Measurements from ENCODE around the gene SH3BP5L. TPM values are rescaled to one million over a fixed set of nuclear protein-coding genes. Genes with fewer than 3 reads are reported as not detected.

SH3BP5L gene
- total and polyA plus RNA-seq, 2 donors (not counting 1 experiment from before 2014, with no cell fraction given), result 17.5 to 19.8 TPM

DNA sequence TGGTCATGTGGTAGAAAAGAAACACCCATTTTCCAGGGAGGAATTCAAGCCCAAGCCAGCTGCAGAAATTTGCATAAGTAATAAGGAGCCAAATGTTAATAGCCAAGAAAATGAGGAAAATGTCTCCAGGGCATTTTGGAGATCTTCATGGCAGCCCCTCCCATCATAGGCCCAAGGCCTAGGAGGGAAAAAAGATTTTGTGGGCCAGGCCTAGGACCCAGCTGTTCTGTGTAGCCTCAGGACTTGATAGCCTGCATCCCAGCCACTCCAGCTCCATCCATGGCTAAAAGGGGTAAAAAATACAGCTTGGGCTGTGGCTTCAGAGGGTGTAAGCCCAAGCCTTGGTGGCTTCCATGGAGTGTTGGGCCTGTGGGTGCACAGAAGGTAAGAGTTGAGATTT lies 48.7 kb downstream of the SH3BP5L start:
- DNase-seq (ENCODE audit: low read depth in 2 of 2), result no peak
- Histone ChIP-seq H2AFZ (ENCODE audit: low read length) (no peak overlapping the region), H3K27me3 (ENCODE audit: control insufficient read depth, insufficient read depth, low read length) (no peaks in the 10 kb centered on the region), H3K9ac (ENCODE audit: insufficient read depth, low read length) (no peak overlapping the region), H4K20me1 (ENCODE audit: control insufficient read depth, extremely low read depth, insufficient read depth, low read length) (no peaks in the 10 kb centered on the region), H3K4me2 (ENCODE audit: extremely low read depth, insufficient read depth, low read length) (no peak overlapping the region), H3K4me1 (ENCODE audit: control insufficient read depth, extremely low read depth, insufficient read depth, low read length) (no peaks in the 10 kb centered on the region), H3K27ac (ENCODE audit: insufficient read depth, low read length) (no peak overlapping the region), H3K36me3 (ENCODE audit: control insufficient read depth, insufficient read depth, low read length) (no peaks in the 10 kb centered on the region), H3K79me2 (ENCODE audit: control insufficient read depth, insufficient read depth, low read length) (no peaks in the 10 kb centered on the region), H3K9me3 (ENCODE audit: control insufficient read depth, insufficient read depth, low read depth, low read length) (no peaks in the 10 kb centered on the region), H3K4me3 (replicated peaks in 1 of 4; ENCODE audit: control extremely low read depth in 1 of 4, insufficient read depth in 1 of 4, low read depth in 3 of 4, low read length in 4 of 4) (no peak overlapping the region)
- no peak for TF ChIP-seq EZH2 (IDR thresholded peaks at IDR 0.05; ENCODE audit: low read length, missing control alignments)
- TF ChIP-seq, protein P1, sequence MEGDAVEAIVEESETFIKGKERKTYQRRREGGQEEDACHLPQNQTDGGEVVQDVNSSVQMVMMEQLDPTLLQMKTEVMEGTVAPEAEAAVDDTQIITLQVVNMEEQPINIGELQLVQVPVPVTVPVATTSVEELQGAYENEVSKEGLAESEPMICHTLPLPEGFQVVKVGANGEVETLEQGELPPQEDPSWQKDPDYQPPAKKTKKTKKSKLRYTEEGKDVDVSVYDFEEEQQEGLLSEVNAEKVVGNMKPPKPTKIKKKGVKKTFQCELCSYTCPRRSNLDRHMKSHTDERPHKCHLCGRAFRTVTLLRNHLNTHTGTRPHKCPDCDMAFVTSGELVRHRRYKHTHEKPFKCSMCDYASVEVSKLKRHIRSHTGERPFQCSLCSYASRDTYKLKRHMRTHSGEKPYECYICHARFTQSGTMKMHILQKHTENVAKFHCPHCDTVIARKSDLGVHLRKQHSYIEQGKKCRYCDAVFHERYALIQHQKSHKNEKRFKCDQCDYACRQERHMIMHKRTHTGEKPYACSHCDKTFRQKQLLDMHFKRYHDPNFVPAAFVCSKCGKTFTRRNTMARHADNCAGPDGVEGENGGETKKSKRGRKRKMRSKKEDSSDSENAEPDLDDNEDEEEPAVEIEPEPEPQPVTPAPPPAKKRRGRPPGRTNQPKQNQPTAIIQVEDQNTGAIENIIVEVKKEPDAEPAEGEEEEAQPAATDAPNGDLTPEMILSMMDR (conservative IDR thresholded peaks at IDR 0.05 in 1 of 2, IDR thresholded peaks at IDR 0.05 in 1 of 2; ENCODE audit: low read depth in 1 of 2, low read length in 2 of 2), result no peak

DNA sequence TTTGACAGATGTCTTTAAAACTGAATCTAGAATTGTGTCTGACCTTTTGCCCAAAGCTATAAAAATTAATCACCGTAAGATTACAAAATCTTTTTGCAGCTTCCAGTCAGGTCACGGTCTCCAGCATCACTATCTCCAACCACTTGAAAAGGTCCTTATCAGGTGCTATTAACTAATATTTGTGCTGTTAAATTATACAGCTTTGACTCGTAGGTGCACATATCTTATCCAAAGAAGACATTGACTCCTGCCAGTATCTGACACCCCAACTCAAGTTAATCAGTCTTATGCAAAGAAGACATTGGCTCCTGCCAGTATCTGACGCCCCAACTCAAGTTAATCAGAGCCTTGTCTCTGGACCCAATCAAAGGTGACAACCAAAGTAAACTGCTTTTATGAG lies 50.3 kb downstream of the SH3BP5L start:
- DNase-seq (ENCODE audit: low read depth in 2 of 2), result no peak
- Histone ChIP-seq H3K9me3 (ENCODE audit: control insufficient read depth, insufficient read depth, low read depth, low read length) (no peaks in the 10 kb centered on the region), H3K4me3 (replicated peaks in 1 of 4; ENCODE audit: control extremely low read depth in 1 of 4, insufficient read depth in 1 of 4, low read depth in 3 of 4, low read length in 4 of 4) (no peak overlapping the region), H3K79me2 (ENCODE audit: control insufficient read depth, insufficient read depth, low read length) (no peaks in the 10 kb centered on the region), H3K36me3 (ENCODE audit: control insufficient read depth, insufficient read depth, low read length) (no peaks in the 10 kb centered on the region), H2AFZ (ENCODE audit: low read length) (no peak overlapping the region), H3K4me1 (ENCODE audit: control insufficient read depth, extremely low read depth, insufficient read depth, low read length) (no peaks in the 10 kb centered on the region), H3K27me3 (ENCODE audit: control insufficient read depth, insufficient read depth, low read length) (no peaks in the 10 kb centered on the region), H3K4me2 (ENCODE audit: extremely low read depth, insufficient read depth, low read length) (no peak overlapping the region), H3K27ac (ENCODE audit: insufficient read depth, low read length) (no peak overlapping the region), H4K20me1 (ENCODE audit: control insufficient read depth, extremely low read depth, insufficient read depth, low read length) (no peaks in the 10 kb centered on the region), H3K9ac (ENCODE audit: insufficient read depth, low read length) (no peak overlapping the region)
- TF ChIP-seq, protein P1 (conservative IDR thresholded peaks at IDR 0.05 in 1 of 2, IDR thresholded peaks at IDR 0.05 in 1 of 2; ENCODE audit: low read depth in 1 of 2, low read length in 2 of 2), result no peak
- no peak for TF ChIP-seq EZH2 (IDR thresholded peaks at IDR 0.05; ENCODE audit: low read length, missing control alignments)

Other genes with a start within 250 kb of the SH3BP5L start
- gene OR2T10, start 228.2 kb downstream of the SH3BP5L start, total RNA-seq, result not detected in 2 replicates
- gene OR2T10, start 228.2 kb downstream of the SH3BP5L start, polyA plus RNA-seq, result not detected in 2 replicates
- not detected in 2 replicates for gene OR2T11, start 190.8 kb downstream of the SH3BP5L start, total RNA-seq
- gene OR2T11, start 190.8 kb downstream of the SH3BP5L start, polyA plus RNA-seq, result not detected in 2 replicates
- not detected in 2 replicates for gene OR2T35, start 180.6 kb downstream of the SH3BP5L start, total RNA-seq
- 0.03 TPM in 1 of 2 replicates, not detected in the other for gene OR2T35, start 180.6 kb downstream of the SH3BP5L start, polyA plus RNA-seq
- gene OR2T27, start 170.4 kb downstream of the SH3BP5L start, total RNA-seq, result not detected in 2 replicates
- not detected in 2 replicates for gene OR2T27, start 170.4 kb downstream of the SH3BP5L start, polyA plus RNA-seq
- gene OR14I1, start 123.1 kb downstream of the SH3BP5L start, total RNA-seq, result not detected in 2 replicates
- not detected in 2 replicates for gene OR14I1, start 123.1 kb downstream of the SH3BP5L start, polyA plus RNA-seq
- gene LYPD8, start 70.2 kb downstream of the SH3BP5L start, total RNA-seq, result 0.17 TPM in 1 of 2 replicates, not detected in the other
- not detected in 2 replicates for gene LYPD8, start 70.2 kb downstream of the SH3BP5L start, polyA plus RNA-seq
- gene ZNF672, start 12.3 kb upstream of the SH3BP5L start, total RNA-seq, result 11.6 and 15.5 TPM in 2 replicates
- 10.3 and 13.8 TPM in 2 replicates for gene ZNF672, start 12.3 kb upstream of the SH3BP5L start, polyA plus RNA-seq
- gene ZNF692, start 33.2 kb upstream of the SH3BP5L start, total RNA-seq, result 16.2 and 16.7 TPM in 2 replicates
- 7.6 and 9.3 TPM in 2 replicates for gene ZNF692, start 33.2 kb upstream of the SH3BP5L start, polyA plus RNA-seq
- 7.1 and 8.2 TPM in 2 replicates for gene PGBD2, start 80.3 kb upstream of the SH3BP5L start, total RNA-seq
- gene PGBD2, start 80.3 kb upstream of the SH3BP5L start, polyA plus RNA-seq, result 3.9 and 4.0 TPM in 2 replicates

All from fibroblast of lung (primary cell).